GM18505 (cell line): Measurements from ENCODE around the gene RBM44.

Experiments used
- ATAC-seq: cut with Tn5 transposase; IDR thresholded peaks from one replicate; pipeline ENCODE4 v1.9.1; 2021; ENCODE audit not compliant: unreplicated experiment
- POLR2A ChIP-seq: IDR thresholded peaks from 4 replicates; pipeline ENCODE4 v1.6.1; 2011; ENCODE audit warnings: borderline replicate concordance; ENCODE audit not compliant: insufficient read depth, insufficient read length; ENCODE audit errors: extremely low read depth

The RBM44 gene

DNA sequence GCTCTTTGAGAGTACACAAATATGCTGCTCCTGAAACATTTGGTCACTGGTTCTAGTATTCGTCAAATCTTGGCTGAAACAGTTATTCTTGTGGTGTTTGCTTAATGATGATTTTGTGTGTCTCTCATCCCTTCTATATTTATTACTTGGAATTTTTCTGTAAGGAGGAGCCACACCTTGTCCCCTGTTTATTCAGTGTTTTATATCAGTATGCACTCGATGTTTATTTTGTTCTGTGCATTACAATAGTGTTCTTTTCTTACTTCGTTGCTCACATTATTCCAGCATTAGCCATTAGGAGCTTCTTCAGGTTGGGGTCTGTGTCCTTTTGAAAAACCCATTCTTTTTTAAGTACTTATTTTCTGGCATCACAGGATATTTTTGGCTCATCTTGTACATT is 55.7 kb downstream of the RBM44 start:
- ATAC-seq: no peak
- TF ChIP-seq POLR2A: no peak

DNA sequence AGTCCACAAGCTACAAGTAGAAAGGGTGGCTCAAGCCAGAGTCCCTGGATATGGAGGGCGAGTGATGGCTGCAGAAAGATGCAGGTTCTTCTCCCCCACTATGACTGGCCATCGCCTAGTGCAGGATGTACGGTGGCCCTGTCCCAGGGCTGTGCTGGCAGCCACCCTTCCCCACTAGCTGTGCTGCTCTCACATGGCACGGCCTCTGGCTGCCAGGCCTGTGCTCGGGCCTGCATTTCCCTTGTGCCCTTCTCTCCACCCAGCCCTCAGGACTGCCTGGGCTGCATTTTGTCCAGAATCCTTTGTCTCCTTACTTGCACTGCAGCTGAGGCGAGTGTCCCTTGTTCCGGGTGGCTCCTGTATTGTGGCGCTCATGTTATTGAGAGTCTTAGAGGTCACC is 59.2 kb downstream of the RBM44 start:
- no peak for TF ChIP-seq POLR2A
- no peak for ATAC-seq

DNA sequence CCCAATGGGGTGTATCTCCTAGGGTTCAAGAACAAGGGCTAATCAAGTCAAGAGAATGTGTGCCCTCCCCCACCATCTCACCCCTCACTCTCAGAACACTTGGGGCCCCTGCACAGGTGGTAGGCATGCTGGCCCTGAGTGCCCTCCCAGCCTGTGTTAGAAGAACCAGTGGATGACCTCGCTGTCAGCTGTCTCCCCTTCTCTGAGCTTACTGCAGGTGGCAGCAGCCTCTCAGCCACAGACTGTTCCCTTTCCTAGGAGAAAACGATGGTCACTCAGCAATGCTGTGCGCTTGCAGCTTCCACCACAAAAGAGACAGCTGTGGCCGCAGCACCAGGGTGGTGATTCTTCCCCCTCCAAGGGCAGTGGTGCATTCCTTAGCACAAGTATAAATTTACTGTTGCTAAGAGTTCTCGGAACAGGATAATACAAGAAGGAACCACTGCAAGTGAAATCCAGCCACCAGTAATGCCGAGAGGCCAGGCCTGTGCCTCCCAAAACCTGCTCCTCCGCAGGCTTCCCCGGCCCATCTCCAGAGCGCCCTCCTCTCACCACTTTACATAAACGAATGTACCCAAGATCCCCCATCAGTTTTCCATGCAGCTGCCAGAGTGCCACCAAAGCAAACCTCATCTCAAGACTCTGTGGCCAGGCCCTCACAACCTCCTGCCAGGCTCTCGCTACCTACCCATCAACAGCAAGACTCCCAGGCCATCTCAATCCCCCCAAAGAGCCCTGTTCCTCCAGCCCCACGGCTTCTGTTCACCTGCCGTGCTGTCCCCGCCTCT is 59.9 kb downstream of the RBM44 start:
- no peak for ATAC-seq
- no peak for TF ChIP-seq POLR2A

DNA sequence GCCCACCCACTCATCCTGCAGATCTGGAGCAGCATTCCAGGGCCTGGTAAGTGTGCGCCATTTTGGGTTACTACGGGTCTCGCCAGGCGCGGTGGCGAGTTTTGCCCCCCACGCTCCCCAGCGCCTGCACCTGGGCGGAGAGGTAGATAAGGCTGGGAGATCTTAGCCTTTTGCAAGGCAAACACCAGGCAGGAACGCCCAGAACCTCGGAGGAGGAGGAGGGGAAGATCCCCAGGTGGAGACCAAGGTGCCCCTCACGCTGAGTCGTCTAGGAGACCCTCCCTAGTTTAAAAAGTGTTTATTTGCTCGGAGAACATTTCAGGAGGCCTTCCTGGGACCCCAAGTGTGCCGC is 60.5 kb downstream of the RBM44 start:
- no peak for ATAC-seq
- TF ChIP-seq POLR2A: no peak

DNA sequence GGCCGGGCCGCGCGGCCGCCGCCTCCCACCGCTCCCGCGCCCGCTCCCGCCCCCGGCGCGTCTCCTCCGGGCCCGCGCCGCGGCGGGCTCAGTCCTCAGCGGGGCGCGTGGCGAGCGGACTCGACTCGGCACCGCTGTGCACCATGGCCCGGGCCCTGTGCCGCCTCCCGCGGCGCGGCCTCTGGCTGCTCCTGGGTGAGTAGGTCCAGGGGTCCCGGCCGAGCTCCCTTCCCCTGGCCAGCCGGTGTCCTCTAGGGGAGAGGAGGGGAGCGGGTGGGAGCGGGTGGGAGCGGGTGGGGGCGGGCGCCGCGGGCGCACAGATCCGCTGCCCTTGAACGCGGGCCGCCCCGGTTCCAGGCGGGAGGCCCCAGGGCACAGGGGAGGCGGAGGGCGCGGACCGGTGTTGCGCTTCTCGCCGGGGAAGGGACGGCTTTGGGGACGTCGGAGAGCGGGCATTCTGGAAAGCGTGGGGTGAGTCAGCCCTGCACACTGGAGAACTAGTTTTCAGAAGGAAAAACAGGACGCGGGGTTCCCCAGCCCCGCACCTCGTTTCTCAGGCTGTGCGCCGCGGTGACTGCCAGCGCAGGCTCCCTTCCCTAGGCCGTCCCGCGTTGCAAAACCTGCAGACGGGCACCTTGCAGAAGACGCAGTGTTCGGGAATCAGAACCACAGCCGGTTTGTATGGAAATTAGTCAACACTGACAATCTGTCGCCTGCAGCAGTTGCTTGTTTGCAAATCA is 61.1 kb downstream of the RBM44 start, which contains the start of gene RAMP1:
Gene RAMP1, plus strand, starts transcription at position 91 of the 740 bp plus-strand sequence. Its CDS starts 53 bp downstream, at position 144.
- ATAC-seq: no peak
- no peak for TF ChIP-seq POLR2A

DNA sequence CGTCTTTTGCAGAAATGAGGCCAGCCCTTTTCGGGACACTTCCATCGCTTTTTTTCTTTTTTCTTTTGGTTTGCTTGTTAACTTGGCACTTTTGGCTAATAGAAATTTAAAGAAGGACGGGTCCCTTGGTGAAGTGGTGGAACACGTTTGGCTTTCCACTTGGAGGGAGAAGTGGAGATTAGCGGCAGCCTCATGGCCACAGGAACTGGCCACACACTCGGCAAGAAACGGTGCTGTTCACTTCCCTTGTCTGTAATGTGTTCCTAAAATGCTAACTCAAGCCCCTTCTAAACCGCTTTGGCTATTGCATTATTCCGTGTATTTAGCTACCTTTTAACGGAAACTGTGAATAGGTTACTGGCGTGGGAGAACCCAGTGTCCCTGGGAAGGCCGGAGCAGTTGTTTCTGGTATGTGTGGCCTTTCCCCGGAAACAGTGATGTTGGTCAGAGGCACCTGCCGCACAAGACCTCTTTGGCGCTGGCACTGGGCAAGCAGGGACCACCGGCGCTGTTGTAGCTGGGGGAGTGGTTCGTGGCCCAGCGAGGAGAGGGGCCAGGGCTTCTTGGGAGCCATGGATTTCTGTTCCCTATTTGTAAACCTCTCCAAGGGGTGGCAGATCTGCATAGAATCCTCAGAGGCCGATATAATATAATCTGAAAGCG is 61.8 kb downstream of the RBM44 start:
- ATAC-seq: no peak
- no peak for TF ChIP-seq POLR2A

DNA sequence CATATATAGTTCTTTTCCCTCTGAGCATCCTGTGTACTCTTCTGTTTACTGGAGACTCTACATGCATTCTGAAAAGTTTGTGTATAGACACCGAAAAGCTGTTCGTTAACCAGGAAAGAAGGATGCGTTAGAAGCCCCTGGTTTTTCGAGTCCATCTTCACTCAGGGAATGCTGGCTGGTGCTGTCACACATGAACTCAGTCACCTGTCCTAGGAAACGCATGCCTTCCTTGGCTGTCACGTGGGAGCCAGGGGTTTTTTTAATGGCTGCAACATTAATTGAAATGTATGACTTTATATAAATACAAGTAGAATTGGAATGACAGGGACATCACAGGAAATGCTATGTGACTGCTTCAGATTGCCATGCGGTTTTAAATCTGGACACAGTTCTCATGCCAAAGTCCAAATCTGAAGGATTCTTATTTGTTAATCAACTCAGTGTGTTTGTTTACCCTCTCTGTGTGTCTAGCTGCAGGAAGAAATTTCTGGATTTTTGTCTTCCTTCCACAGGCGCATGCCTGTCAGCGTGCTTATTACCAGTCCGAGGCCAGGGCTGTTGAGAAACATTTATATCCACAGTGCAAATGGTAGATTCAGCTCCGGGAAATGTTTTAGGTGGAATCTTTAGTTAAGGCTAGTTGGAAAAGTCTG is 63.4 kb downstream of the RBM44 start:
- no peak for ATAC-seq
- TF ChIP-seq POLR2A: no peak

DNA sequence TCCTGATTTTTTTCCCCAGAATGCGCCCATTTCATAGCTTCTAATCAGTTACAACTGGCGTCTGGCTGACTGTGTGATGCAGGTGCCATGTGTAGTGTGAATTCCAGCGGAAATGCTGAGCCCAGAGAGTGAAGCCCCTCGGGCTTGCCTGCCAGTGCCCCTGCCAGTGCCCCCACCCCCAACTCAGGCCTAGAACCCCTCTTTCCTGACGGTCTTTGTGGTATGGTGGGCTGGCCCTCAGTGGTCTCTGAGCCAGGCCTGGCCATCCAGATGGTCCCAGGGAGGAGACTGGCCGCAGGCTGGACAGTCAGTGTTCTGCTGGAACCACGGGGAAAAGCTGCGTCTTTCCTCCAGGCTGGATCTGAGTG is 63.9 kb downstream of the RBM44 start:
- TF ChIP-seq POLR2A: no peak
- no peak for ATAC-seq

DNA sequence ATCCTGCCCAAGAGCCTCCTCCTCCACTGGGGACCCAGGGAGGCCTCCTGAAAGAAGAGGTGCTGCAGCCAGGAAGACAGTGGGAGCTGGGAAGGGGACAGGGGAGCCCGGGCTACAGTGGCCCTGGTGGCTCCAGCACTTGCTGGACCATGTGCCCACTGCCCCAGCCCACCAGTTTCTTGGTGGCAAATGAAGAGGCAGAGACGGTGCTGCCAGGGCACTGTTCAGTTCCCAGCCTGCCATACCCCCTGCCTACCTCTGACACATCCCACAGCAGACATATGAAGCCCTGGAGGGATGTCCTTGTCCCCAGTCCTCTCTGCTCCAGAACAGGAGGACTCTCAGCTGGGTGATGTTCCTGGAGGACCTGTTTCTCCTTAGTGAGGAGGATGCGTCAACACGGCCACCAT is 64.5 kb downstream of the RBM44 start:
- no peak for ATAC-seq

DNA sequence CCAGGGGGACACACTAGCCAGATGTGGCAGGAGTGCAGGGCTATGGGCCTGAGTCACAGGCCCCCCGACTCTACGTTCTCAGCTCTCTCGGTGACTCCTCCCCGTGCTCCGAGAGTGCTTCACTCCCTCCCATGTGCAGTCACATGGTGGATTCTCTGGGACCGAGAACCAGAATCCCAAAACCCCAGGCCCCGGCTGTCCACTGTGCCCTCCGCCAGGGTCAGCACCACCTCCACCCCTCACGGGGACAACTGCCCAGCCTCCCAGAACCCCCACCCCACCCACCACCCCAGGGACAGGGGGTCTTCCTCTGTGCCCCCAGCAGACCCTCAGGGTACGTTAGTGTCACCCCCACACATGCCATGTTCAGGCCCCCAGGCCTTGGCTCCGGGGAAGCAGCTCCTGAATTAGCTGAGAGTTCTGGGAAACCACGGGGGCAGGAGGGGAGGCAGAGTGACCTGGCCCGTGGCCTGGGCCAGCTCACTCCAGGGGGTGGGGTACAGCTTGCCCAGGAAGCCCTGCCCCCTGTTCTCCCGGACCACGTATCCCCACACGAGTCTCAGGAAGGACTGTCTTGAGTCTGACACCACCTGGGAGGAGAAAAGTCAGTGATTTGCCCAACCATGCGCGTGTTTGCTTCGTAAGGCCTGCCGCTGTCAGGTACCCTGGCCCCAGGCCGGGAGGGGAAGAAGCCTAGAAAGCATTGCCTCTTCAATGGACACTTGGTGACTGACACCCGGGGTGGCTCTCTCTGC is 65.3 kb downstream of the RBM44 start:
- no peak for ATAC-seq
- TF ChIP-seq POLR2A: no peak

More for the DNA sequence above, 64.5 kb downstream of the RBM44 start:
- no peak for TF ChIP-seq POLR2A

DNA sequence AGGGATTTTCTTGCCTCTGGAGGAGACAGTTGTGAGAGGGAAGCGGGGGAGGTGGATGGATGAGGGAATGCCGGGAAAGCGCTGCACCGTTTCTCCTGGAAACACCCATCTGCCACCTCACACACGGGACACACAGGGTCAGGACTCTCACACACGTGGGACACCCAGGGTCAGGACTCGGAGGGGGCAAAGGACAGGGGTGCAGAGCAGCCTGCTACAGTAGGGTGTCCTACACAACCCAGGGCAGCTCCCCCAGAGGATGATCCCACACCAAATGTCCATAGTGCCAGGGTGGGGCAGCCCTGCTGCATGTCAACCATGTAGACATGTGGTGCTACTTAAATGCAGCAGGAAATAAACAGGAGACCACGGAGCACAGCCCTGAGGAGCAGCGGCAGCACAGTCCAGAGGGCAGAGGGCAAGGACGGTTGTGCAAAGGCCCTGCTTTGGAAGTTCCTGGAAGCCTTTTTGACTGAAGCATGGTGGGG is 65.9 kb downstream of the RBM44 start:
- no peak for TF ChIP-seq POLR2A
- no peak for ATAC-seq

DNA sequence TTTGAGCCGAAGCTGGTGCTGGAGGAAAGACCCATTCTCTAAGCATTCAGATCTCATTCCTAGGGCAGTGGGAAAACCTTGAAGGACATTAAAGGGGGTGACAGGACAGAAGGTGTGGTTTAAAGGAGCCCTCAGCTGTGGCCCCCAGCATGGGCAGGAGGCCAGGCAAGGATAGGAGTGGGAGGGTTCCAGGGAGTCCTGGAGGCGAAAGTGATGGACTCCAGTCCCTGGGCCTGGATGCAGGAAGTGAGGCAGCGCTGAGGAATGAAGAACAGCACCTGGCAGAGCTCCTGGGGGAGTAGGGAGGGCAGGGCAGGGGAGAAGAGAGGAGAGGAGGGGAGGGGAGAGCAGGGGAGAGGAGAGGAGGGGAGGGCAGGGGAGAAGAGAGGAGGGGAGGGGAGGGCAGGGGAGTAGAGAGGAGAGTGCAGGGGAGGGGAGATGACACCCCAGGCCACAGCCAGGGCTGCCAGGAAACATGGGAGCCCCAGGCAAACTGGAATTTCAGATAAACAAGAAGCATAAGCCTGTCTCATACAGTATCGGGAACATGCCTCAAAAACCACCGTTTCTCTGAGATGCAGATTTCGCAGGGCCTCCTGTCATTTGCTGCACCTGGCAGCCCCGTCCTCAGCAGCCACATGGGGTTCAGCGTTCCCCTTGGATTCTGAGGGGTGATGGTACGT is 66.5 kb downstream of the RBM44 start:
- no peak for ATAC-seq
- no peak for TF ChIP-seq POLR2A
